ENCODE data around the gene TIRAP. TPM values are rescaled to one million over a fixed set of nuclear protein-coding genes. Genes with fewer than 3 reads are reported as not detected.
A peak's percentile ranks its signal among the peaks of the same experiment; 100 is the strongest.

Gene TIRAP
- total and polyA plus RNA-seq, 9 of the 15 experiments (the other 6 are each of a cell fraction or from before 2014, with no cell fraction given) = 0.60 to 8.7 (median 3.7) TPM

GRCh38 chr11:126297004-126297403 is 14.1 kb downstream of the TIRAP start:
- Histone ChIP-seq H3K9me3 (replicated peaks; ENCODE audit: control insufficient read depth, insufficient read depth, low read depth, low read length) (no peaks in the 10 kb centered on the region), H3K79me2 (ENCODE audit: control insufficient read depth, insufficient read depth, low read length) (no peaks in the 10 kb centered on the region), H3K27me3 (ENCODE audit: control insufficient read depth in 2 of 2, insufficient read depth in 2 of 2, low read length in 2 of 2) (no peaks in the 10 kb centered on the region), H3K9ac (ENCODE audit: insufficient read depth in 1 of 2, low read depth in 2 of 2, low read length in 2 of 2) (no peak overlapping the region), H3K27ac (ENCODE audit: extremely low read depth, low read depth, low read length) (no peak overlapping the region), H4K20me1 (replicated peaks; ENCODE audit: control insufficient read depth, insufficient read depth, low read length) (no peaks in the 10 kb centered on the region), H3K4me2 (ENCODE audit: insufficient read depth, low read length) (no peak overlapping the region), H3K9me1 (ENCODE audit: control insufficient read depth, insufficient read depth, low read length) (no peaks in the 10 kb centered on the region), H3K4me1 (replicated peaks in 1 of 2; ENCODE audit: control insufficient read depth in 2 of 2, insufficient read depth in 2 of 2, low read length in 2 of 2) (no peaks in the 10 kb centered on the region; a peak in 1 of 5 replicates), H3K4me3 (no peak overlapping the region), H3K36me3 (ENCODE audit: control insufficient read depth, insufficient read depth, low read length) (0 out of 3 replicates have a peak, but pooled peaks cover 13% of the 10 kb centered on the region), H2AFZ (ENCODE audit: low read depth, low read length) (no peak overlapping the region)
- FAIRE-seq (no peak), DNase-seq (ENCODE audit: extremely low read depth in 1 of 4, low spot score in 3 of 4) (no peak), ATAC-seq (peak; percentile 64)
- ChIA-PET POLR2A (no interaction called here), CTCF (ENCODE audit: low intra/inter-chr PET ratio) (no interaction called here)
- 25% methylated on average over 2 of the region's 2 CpGs for WGBS (ENCODE audit: insufficient coverage, low coverage, missing lambda C conversion rate)
- TF ChIP-seq HMGN3 (IDR thresholded peaks at IDR 0.05; ENCODE audit: borderline replicate concordance, extremely low read depth, insufficient read length, low read depth, low read length) (no peak), CREB1 (IDR thresholded peaks at IDR 0.05) (peak; percentile 50; the same call in 1 of the 2 replicates), CREB1 (CRISPR knock-in tag; IDR thresholded peaks at IDR 0.05) (no peak), CREM (IDR thresholded peaks at IDR 0.05; ENCODE audit: low read depth) (0 out of 2 replicates have a peak, but pooled peaks have one; percentile 9)
- intact Hi-C loops (cut with micrococcal nuclease) (no loop called here), in situ Hi-C loops (cut with MboI) (no loop called here)
- BruUV-seq (replicated peaks) = no TSS peak

All from K562 (cell line).